OCI-LY7 (cell line): ENCODE measurements around the gene ZNF775. TPM values are rescaled to one million over a fixed set of nuclear protein-coding genes. Genes with fewer than 3 reads are reported as not detected.

ENCODE experiments used
- BruUV-seq: library from RNA; stranded (reverse); fragments of 400-500 nt; replicated peaks from 2 replicates; lab custom pipeline; 2021; lab: Mats Ljungman, UMichigan
- CTCF ChIA-PET: fragments of 300-600 bp; sonication (Branson Sonifier 250); formaldehyde crosslinking; loops from one replicate; lab custom pipeline; 2022; ENCODE audit warnings: antibody characterized with exemption; ENCODE audit not compliant: unreplicated experiment; lab: Charles Lee
- POLR2A ChIA-PET: fragments of 300-600 bp; sonication (Branson Sonifier 250); formaldehyde crosslinking; loops from one replicate; lab custom pipeline; 2022; ENCODE audit warnings: antibody characterized with exemption; lab: Charles Lee
- DNase-seq: peaks from one replicate; pipeline ENCODE4 v3.0.0-alpha.2; 2015; ENCODE audit warnings: low spot score
- H2AFZ ChIP-seq: fragments of 200-600 bp; sonication (generic), shearing (Covaris generic); 2 replicates; pipeline ENCODE4 v1.6.1; 2014; ENCODE audit warnings: mild to moderate bottlenecking, antibody characterized with exemption, low read length, moderate library complexity
- H3K27ac ChIP-seq: fragments of 200-600 bp; sonication (generic); 2 replicates; pipeline ENCODE4 v1.5.1; 2014; ENCODE audit warnings: mixed run types, low read depth, mild to moderate bottlenecking, moderate library complexity, low read length, inconsistent platforms; ENCODE audit not compliant: poor library complexity, severe bottlenecking
- H3K36me3 ChIP-seq: fragments of 200-600 bp; sonication (generic); 2 replicates; pipeline ENCODE4 v1.6.1; 2014; ENCODE audit warnings: mild to moderate bottlenecking, antibody characterized with exemption, low read length, moderate library complexity, mixed read lengths; ENCODE audit not compliant: insufficient read depth
- H3K4me1 ChIP-seq: fragments of 200-600 bp; sonication (generic); 2 replicates; pipeline ENCODE4 v1.5.1; 2014; ENCODE audit warnings: mild to moderate bottlenecking, low read length; ENCODE audit not compliant: insufficient read depth, poor library complexity, severe bottlenecking
- H3K4me2 ChIP-seq: fragments of 200-600 bp; sonication (generic); 2 replicates; pipeline ENCODE4 v1.6.1; 2014; ENCODE audit warnings: mild to moderate bottlenecking, low read length
- H3K4me3 ChIP-seq: fragments of 200-600 bp; sonication (generic); 2 replicates; pipeline ENCODE4 v1.5.1; 2014; ENCODE audit warnings: mild to moderate bottlenecking, low read depth, low read length; ENCODE audit not compliant: poor library complexity, severe bottlenecking
- H3K79me2 ChIP-seq: fragments of 200-600 bp; sonication (generic); 2 replicates; pipeline ENCODE4 v1.6.1; 2016; ENCODE audit warnings: low read depth, mild to moderate bottlenecking, low read length, moderate library complexity, mixed read lengths; ENCODE audit not compliant: insufficient read depth
- H3K9me2 ChIP-seq: fragments of 200-600 bp; sonication (generic); 2 replicates; pipeline ENCODE4 v1.6.1; 2016; ENCODE audit warnings: mild to moderate bottlenecking, low read length, mixed read lengths; ENCODE audit not compliant: insufficient read depth
- H3K9me3 ChIP-seq: fragments of 200-600 bp; sonication (generic); 2 replicates; pipeline ENCODE4 v1.6.1; 2014; ENCODE audit warnings: mild to moderate bottlenecking, mixed run types, low read length, mixed read lengths
- H4K20me1 ChIP-seq: fragments of 200-600 bp; sonication (generic); 2 replicates; pipeline ENCODE4 v1.6.1; 2014; ENCODE audit warnings: mild to moderate bottlenecking, antibody characterized with exemption, low read length, moderate library complexity, mixed read lengths; ENCODE audit not compliant: insufficient read depth
- CTCF ChIP-seq: fragments of 200-600 bp; sonication (generic); conservative IDR thresholded peaks from 2 replicates; pipeline ENCODE4 v1.5.1; 2014; ENCODE audit warnings: mild to moderate bottlenecking, antibody characterized with exemption, low read length, moderate library complexity, mixed read lengths
- EZH2phosphoT487 ChIP-seq: fragments of 200-600 bp; sonication (generic); IDR thresholded peaks from 2 replicates; pipeline ENCODE4 v1.6.1; 2018; ENCODE audit warnings: low read depth, borderline replicate concordance, mild to moderate bottlenecking, mixed run types, antibody characterized with exemption, low read length, moderate library complexity, mixed read lengths
- intact Hi-C: fragments of 100-400 bp; cut with micrococcal nuclease; formaldehyde crosslinking; loops from one replicate; pipeline ENCODE4 v1.10.0; 2022; ENCODE audit not compliant: unreplicated experiment
- total RNA-seq, 2 experiments: library from RNA; depleted of rRNA in 1 of 2; stranded (reverse); fragments of >200 nt in 1 of 2; shearing (Covaris generic) in 1 of 2; gene quantifications; 2 replicates each; pipeline ENCODE4 v1.2.3, GENCODE V29; 2014 to 2022

ZNF775 gene
- total RNA-seq, 2 experiments from 2014 or later: 4.7 to 6.5 TPM

GRCh38 chr7:150369748-150370501 lies 9.2 kb upstream of the ZNF775 start:
- H3K9me3 ChIP-seq: no peaks in the 10 kb centered on the region
- no peak for TF ChIP-seq EZH2phosphoT487
- no peak for TF ChIP-seq CTCF
- POLR2A ChIA-PET: interaction anchor here (1.2 to 3.2 kb wide), 3 partner anchors 8 to 36 kb away, joined by 4 to 20 read pairs (median 14); a partner anchor contains a TSS
- peaks cover 61% of the 10 kb centered on the region for H3K4me1 ChIP-seq
- no peaks in the 10 kb centered on the region for H3K36me3 ChIP-seq
- H3K79me2 ChIP-seq: no peaks in the 10 kb centered on the region
- CTCF ChIA-PET: no interaction called here
- intact Hi-C loops: loop anchor here (2.0 to 10.0 kb wide), 5 partner anchors 37 to 1658 kb away; partner anchors contain the start of gene KCNH2
- no TSS peak for BruUV-seq
- no peak overlapping the region for H2AFZ ChIP-seq
- H3K27ac ChIP-seq: peak overlapping the region; percentile 8
- H3K9me2 ChIP-seq: no peaks in the 10 kb centered on the region
- H3K4me2 ChIP-seq: peak overlapping the region; percentile 99
- peak overlapping the region; percentile 87 for H3K4me3 ChIP-seq
- H4K20me1 ChIP-seq: no peaks in the 10 kb centered on the region
- no peak for DNase-seq

GRCh38 chr7:150370612-150371071 lies 8.5 kb upstream of the ZNF775 start:
- no peaks in the 10 kb centered on the region for H3K36me3 ChIP-seq
- BruUV-seq: no TSS peak
- no peaks in the 10 kb centered on the region for H3K9me3 ChIP-seq
- no peak for DNase-seq
- H3K27ac ChIP-seq: peak overlapping the region; percentile 8
- no peak overlapping the region for H2AFZ ChIP-seq
- intact Hi-C loops: loop anchor here (10.0 kb wide), 2 partner anchors 506 to 604 kb away; partner anchors contain the start of gene KCNH2
- H3K9me2 ChIP-seq: no peaks in the 10 kb centered on the region
- H3K4me1 ChIP-seq: peaks cover 61% of the 10 kb centered on the region
- H3K4me2 ChIP-seq: peak overlapping the region; percentile 99
- POLR2A ChIA-PET: interaction anchor here (1.2 to 3.2 kb wide), 2 partner anchors 12 to 35 kb away, joined by 4 to 20 read pairs; a partner anchor contains a TSS
- H3K79me2 ChIP-seq: no peaks in the 10 kb centered on the region
- peak overlapping the region; percentile 87 for H3K4me3 ChIP-seq
- no peak for TF ChIP-seq CTCF
- no peaks in the 10 kb centered on the region for H4K20me1 ChIP-seq
- CTCF ChIA-PET: no interaction called here
